Ishikawa (cell line): Measurements from ENCODE around the gene PRPF31.
A peak's percentile ranks its signal among the peaks of the same experiment; 100 is the strongest.

Source experiments
- CEBPB ChIP-seq: IDR thresholded peaks from 2 replicates; pipeline ENCODE4 v1.6.1; 2012
- CREB1 ChIP-seq: IDR thresholded peaks from 2 replicates; pipeline ENCODE4 v1.6.1; 2012; ENCODE audit warnings: low read depth
- EGR1 ChIP-seq: IDR thresholded peaks from 2 replicates; pipeline ENCODE4 v1.6.1; 2012
- EP300 ChIP-seq: IDR thresholded peaks from 2 replicates; pipeline ENCODE4 v1.6.1; 2012; ENCODE audit warnings: borderline replicate concordance
- FOXM1 ChIP-seq: IDR thresholded peaks from 2 replicates; pipeline ENCODE4 v1.6.1; 2012; ENCODE audit warnings: low read depth, borderline replicate concordance
- MAX ChIP-seq: IDR thresholded peaks from 2 replicates; pipeline ENCODE4 v1.6.1; 2012
- NFIC ChIP-seq: IDR thresholded peaks from 2 replicates; pipeline ENCODE4 v1.6.1; 2012
- RAD21 ChIP-seq: IDR thresholded peaks from 2 replicates; pipeline ENCODE4 v1.6.1; 2012; ENCODE audit warnings: low read depth
- REST ChIP-seq: IDR thresholded peaks from 2 replicates; pipeline ENCODE4 v1.6.1; 2012; ENCODE audit warnings: low read depth, mild to moderate bottlenecking
- TAF1 ChIP-seq: IDR thresholded peaks from 2 replicates; pipeline ENCODE4 v1.6.1; 2012; ENCODE audit warnings: low read depth, mild to moderate bottlenecking
- TCF12 ChIP-seq: IDR thresholded peaks from 2 replicates; pipeline ENCODE4 v1.6.1; 2012; ENCODE audit warnings: low read depth
- TEAD4 ChIP-seq: IDR thresholded peaks from 2 replicates; pipeline ENCODE4 v1.6.1; 2012
- USF1 ChIP-seq: IDR thresholded peaks from 2 replicates; pipeline ENCODE4 v1.6.1; 2012
- YY1 ChIP-seq: IDR thresholded peaks from 2 replicates; pipeline ENCODE4 v1.6.1; 2012; ENCODE audit warnings: low read depth
- ZBTB7A ChIP-seq: IDR thresholded peaks from 2 replicates; pipeline ENCODE4 v1.6.1; 2012; ENCODE audit warnings: low read depth

PRPF31 gene

GRCh38 chr19:54158812-54159351 lies 43.3 kb downstream of the PRPF31 start:
- TF ChIP-seq TCF12 (no peak), MAX (no peak), FOXM1 (no peak), EGR1 (no peak), CEBPB (no peak), EP300 (no peak), CREB1 (no peak), REST (no peak), USF1 (no peak), ZBTB7A (no peak), TEAD4 (no peak), YY1 (no peak), TAF1 (no peak), RAD21 (no peak), NFIC (no peak)

GRCh38 chr19:54159352-54160181 lies 44.0 kb downstream of the PRPF31 start, which contains the start of gene LENG1:
LENG1 (minus strand) TSS chr19:54159721; CDS start chr19:54159695, 26 bp downstream.
- TF ChIP-seq TCF12 (peak; percentile 23; the same call in 1 of the 2 replicates), ZBTB7A (no peak), YY1 (peak; percentile 77), USF1 (0 out of 2 replicates have a peak, but pooled peaks have one; percentile 1), CREB1 (peak; percentile 64; the same call in 1 of the 2 replicates), TAF1 (peak; percentile 62), RAD21 (no peak), NFIC (no peak), MAX (peak; percentile 96), TEAD4 (no peak), EP300 (no peak), CEBPB (peak; percentile 30; the same call in 1 of the 2 replicates), EGR1 (peak; percentile 98), FOXM1 (peak; percentile 64; the same call in 1 of the 2 replicates), REST (no peak)

- TF ChIP-seq CREB1 (no peak), ZBTB7A (peak; percentile 51; the same call in 1 of the 2 replicates)
These were observed 44.7 kb downstream of the PRPF31 start for GRCh38 chr19:54160182-54160811.

GRCh38 chr19:54160854-54161253 lies 45.3 kb downstream of the PRPF31 start:
- TF ChIP-seq CEBPB: no peak
- TF ChIP-seq TCF12: no peak
- TF ChIP-seq RAD21: no peak
- no peak for TF ChIP-seq YY1
- no peak for TF ChIP-seq EGR1
- no peak for TF ChIP-seq USF1
- no peak for TF ChIP-seq TAF1
- TF ChIP-seq REST: no peak
- no peak for TF ChIP-seq CREB1
- no peak for TF ChIP-seq TEAD4
- TF ChIP-seq FOXM1: no peak
- TF ChIP-seq ZBTB7A: no peak
- TF ChIP-seq EP300: no peak
- TF ChIP-seq NFIC: no peak
- no peak for TF ChIP-seq MAX
